ENCODE results near the gene FBXL17.

FBXL17 gene

DNA sequence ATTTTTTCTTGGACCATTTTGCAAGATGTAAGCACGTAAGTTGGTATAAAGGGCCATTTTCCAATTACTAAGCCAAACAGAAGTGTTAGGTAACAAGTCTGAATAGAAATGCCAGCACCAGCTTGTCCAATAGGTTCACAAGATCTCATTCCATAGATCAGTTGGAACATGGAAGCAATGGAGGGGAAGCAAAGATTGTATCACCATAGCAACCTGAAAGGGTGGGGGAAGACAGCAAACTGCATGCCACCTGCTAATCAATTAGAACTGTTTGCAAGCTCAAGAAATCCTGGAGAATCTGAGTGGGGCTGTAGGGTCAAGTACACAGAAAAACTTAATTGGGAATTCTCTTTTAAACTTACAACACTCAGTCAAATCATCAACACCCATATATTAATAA, 446.3 kb downstream of the FBXL17 start:
- no peak overlapping the region for H3K9ac ChIP-seq (ENCODE audit: low read length)
- no peak overlapping the region for H2AFZ ChIP-seq (ENCODE audit: low read depth, low read length)
- no peaks in the 10 kb centered on the region for H3K36me3 ChIP-seq (replicated peaks; ENCODE audit: low read depth, low read length)
- no peaks in the 10 kb centered on the region for H4K20me1 ChIP-seq (ENCODE audit: insufficient read depth, low read length)
- H3K9me3 ChIP-seq (ENCODE audit: insufficient read depth, low read length), result no peaks in the 10 kb centered on the region
- H3K27me3 ChIP-seq (ENCODE audit: low read depth, low read length), result no peaks in the 10 kb centered on the region
- no peaks in the 10 kb centered on the region for H3K79me2 ChIP-seq (ENCODE audit: low read length)
- H3K4me3 ChIP-seq (ENCODE audit: low read length), result no peak overlapping the region
- H3K4me1 ChIP-seq (ENCODE audit: low read length), result no peaks in the 10 kb centered on the region
- TF ChIP-seq, protein P1, sequence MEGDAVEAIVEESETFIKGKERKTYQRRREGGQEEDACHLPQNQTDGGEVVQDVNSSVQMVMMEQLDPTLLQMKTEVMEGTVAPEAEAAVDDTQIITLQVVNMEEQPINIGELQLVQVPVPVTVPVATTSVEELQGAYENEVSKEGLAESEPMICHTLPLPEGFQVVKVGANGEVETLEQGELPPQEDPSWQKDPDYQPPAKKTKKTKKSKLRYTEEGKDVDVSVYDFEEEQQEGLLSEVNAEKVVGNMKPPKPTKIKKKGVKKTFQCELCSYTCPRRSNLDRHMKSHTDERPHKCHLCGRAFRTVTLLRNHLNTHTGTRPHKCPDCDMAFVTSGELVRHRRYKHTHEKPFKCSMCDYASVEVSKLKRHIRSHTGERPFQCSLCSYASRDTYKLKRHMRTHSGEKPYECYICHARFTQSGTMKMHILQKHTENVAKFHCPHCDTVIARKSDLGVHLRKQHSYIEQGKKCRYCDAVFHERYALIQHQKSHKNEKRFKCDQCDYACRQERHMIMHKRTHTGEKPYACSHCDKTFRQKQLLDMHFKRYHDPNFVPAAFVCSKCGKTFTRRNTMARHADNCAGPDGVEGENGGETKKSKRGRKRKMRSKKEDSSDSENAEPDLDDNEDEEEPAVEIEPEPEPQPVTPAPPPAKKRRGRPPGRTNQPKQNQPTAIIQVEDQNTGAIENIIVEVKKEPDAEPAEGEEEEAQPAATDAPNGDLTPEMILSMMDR (IDR thresholded peaks at IDR 0.05; ENCODE audit: low read depth, low read length), result no peak
- no peak for TF ChIP-seq EZH2phosphoT487 (IDR thresholded peaks at IDR 0.05; ENCODE audit: low read depth)
- no peak overlapping the region for H3K27ac ChIP-seq (ENCODE audit: low read length)
- H3K4me2 ChIP-seq (ENCODE audit: low read length), result no peak overlapping the region

DNA sequence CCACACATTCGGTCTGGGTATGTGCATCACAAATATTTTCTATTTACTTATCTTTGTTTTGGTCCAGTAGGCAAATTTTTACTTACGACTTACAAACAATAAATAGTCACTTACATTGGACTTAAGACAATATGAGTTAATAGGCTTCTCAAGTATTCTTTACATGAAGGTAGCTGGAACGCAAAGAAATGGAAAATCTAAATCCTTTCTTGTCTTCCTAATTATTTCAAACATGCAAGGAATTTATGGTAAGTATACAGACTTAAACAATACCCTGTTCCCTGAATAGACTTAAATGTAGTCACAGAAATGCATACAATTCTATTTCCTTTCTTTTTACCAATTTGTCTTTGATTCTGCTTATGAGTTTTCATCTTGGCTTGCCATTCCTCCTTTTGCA, 448.6 kb downstream of the FBXL17 start:
- TF ChIP-seq EZH2phosphoT487 (IDR thresholded peaks at IDR 0.05; ENCODE audit: low read depth), result no peak
- TF ChIP-seq, protein P1 (IDR thresholded peaks at IDR 0.05; ENCODE audit: low read depth, low read length), result no peak
- no peaks in the 10 kb centered on the region for H3K36me3 ChIP-seq (replicated peaks; ENCODE audit: low read depth, low read length)

DNA sequence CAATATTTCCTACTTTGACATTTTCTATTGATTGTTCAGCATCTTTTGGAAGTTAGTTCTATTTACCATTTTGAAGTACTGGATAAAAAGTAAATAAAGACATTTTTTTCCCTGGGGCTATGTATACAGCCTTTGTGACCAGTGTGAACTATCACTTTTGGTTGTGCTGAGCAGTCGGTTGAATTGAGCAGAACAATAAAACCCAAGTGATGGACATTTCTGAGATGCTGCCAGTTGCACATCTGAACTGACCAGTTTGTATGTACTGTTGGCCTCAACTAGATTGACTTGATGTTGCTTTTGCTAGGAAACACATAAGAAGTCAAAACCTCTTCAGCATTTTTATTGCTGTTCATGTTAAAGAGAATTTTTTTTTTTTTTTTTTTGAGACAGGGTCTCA, 451.0 kb downstream of the FBXL17 start:
- TF ChIP-seq, protein P1 (IDR thresholded peaks at IDR 0.05; ENCODE audit: low read depth, low read length), result no peak
- no peak for TF ChIP-seq EZH2phosphoT487 (IDR thresholded peaks at IDR 0.05; ENCODE audit: low read depth)
- Histone ChIP-seq H2AFZ (ENCODE audit: low read depth, low read length) (no peak overlapping the region), H3K9ac (ENCODE audit: low read length) (no peak overlapping the region), H3K79me2 (ENCODE audit: low read length) (no peaks in the 10 kb centered on the region), H3K4me2 (ENCODE audit: low read length) (no peak overlapping the region), H3K4me1 (ENCODE audit: low read length) (no peaks in the 10 kb centered on the region), H3K4me3 (ENCODE audit: low read length) (no peak overlapping the region), H3K9me3 (ENCODE audit: insufficient read depth, low read length) (no peaks in the 10 kb centered on the region), H3K27ac (ENCODE audit: low read length) (no peak overlapping the region), H3K27me3 (ENCODE audit: low read depth, low read length) (no peaks in the 10 kb centered on the region), H3K36me3 (replicated peaks; ENCODE audit: low read depth, low read length) (no peaks in the 10 kb centered on the region), H4K20me1 (ENCODE audit: insufficient read depth, low read length) (no peaks in the 10 kb centered on the region)

More for the DNA sequence above, 448.6 kb downstream of the FBXL17 start:
- no peak overlapping the region for H3K27ac ChIP-seq (ENCODE audit: low read length)
- no peak overlapping the region for H3K4me2 ChIP-seq (ENCODE audit: low read length)
- no peaks in the 10 kb centered on the region for H3K27me3 ChIP-seq (ENCODE audit: low read depth, low read length)
- H3K9me3 ChIP-seq (ENCODE audit: insufficient read depth, low read length), result no peaks in the 10 kb centered on the region
- no peak overlapping the region for H2AFZ ChIP-seq (ENCODE audit: low read depth, low read length)
- no peak overlapping the region for H3K9ac ChIP-seq (ENCODE audit: low read length)
- H4K20me1 ChIP-seq (ENCODE audit: insufficient read depth, low read length), result no peaks in the 10 kb centered on the region
- H3K4me1 ChIP-seq (ENCODE audit: low read length), result no peaks in the 10 kb centered on the region
- H3K4me3 ChIP-seq (ENCODE audit: low read length), result no peak overlapping the region
- no peaks in the 10 kb centered on the region for H3K79me2 ChIP-seq (ENCODE audit: low read length)

DNA sequence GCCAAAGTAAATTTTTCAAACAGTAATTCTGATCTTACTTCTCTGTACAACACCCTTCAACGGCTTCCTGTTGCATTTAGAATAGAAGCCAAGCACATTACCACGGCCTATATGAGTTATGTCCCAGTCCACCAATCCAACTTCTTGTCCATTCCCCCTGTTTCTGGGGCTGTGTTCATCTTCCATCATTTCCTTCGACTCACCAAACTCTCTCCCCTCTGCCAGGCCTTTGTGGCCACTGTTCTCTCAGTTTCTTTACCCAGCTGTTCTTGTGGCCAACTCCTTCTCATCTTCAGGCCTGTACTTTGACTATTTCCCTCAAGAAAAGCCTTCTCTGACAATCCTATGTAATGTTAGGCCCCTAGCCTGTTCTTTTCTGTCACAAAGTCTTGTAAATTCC, 451.8 kb downstream of the FBXL17 start:
- Histone ChIP-seq H2AFZ (ENCODE audit: low read depth, low read length) (no peak overlapping the region), H3K27ac (ENCODE audit: low read length) (no peak overlapping the region), H3K9ac (ENCODE audit: low read length) (no peak overlapping the region), H3K27me3 (ENCODE audit: low read depth, low read length) (no peaks in the 10 kb centered on the region), H3K36me3 (replicated peaks; ENCODE audit: low read depth, low read length) (no peaks in the 10 kb centered on the region), H3K79me2 (ENCODE audit: low read length) (no peaks in the 10 kb centered on the region), H3K9me3 (ENCODE audit: insufficient read depth, low read length) (no peaks in the 10 kb centered on the region), H4K20me1 (ENCODE audit: insufficient read depth, low read length) (no peaks in the 10 kb centered on the region), H3K4me3 (ENCODE audit: low read length) (no peak overlapping the region), H3K4me2 (ENCODE audit: low read length) (no peak overlapping the region), H3K4me1 (ENCODE audit: low read length) (no peaks in the 10 kb centered on the region)
- TF ChIP-seq EZH2phosphoT487 (IDR thresholded peaks at IDR 0.05; ENCODE audit: low read depth), result no peak
- TF ChIP-seq, protein P1 (IDR thresholded peaks at IDR 0.05; ENCODE audit: low read depth, low read length), result no peak

Data from OCI-LY3 (cell line).